ENCODE measurements around the gene SLC8A2.

The SLC8A2 gene

GRCh38 chr19:47485210-47485609 is 13.5 kb upstream of the SLC8A2 start:
- no peak for DNase-seq

GRCh38 chr19:47483800-47484690 is 12.4 kb upstream of the SLC8A2 start, which contains the start of gene KPTN:
Gene KPTN (minus strand): TSS chr19:47484219. CDS start chr19:47484160, 59 bp downstream.
- peak; percentile 95 for DNase-seq

- no peak for DNase-seq
Observed at GRCh38 chr19:47483200-47483599, 11.5 kb upstream of the SLC8A2 start.

GRCh38 chr19:47481460-47482052 is 9.9 kb upstream of the SLC8A2 start:
- DNase-seq, result no peak

- DNase-seq, result no peak
Observed at GRCh38 chr19:47480658-47481057, 9.0 kb upstream of the SLC8A2 start.

- peak; percentile 71 for DNase-seq
Observed at GRCh38 chr19:47479701-47480503, 8.2 kb upstream of the SLC8A2 start.

- DNase-seq, result no peak
Observed at GRCh38 chr19:47476438-47476972, 4.8 kb upstream of the SLC8A2 start.

- DNase-seq, result no peak
Observed at GRCh38 chr19:47475465-47475864, 3.8 kb upstream of the SLC8A2 start.

- no peak for DNase-seq
Observed at GRCh38 chr19:47473336-47473735, 1.6 kb upstream of the SLC8A2 start.

- DNase-seq, result no peak
Observed at GRCh38 chr19:47471381-47471732, 336 bp downstream of the SLC8A2 start.

GRCh38 chr19:47470447-47471195 is 1.1 kb downstream of the SLC8A2 start:
- DNase-seq, result no peak

GRCh38 chr19:47469719-47470118 is 2.0 kb downstream of the SLC8A2 start:
- no peak for DNase-seq

- DNase-seq, result no peak
Observed at GRCh38 chr19:47469363-47469700, 2.4 kb downstream of the SLC8A2 start.

GRCh38 chr19:47467914-47468313 is 3.8 kb downstream of the SLC8A2 start:
- no peak for DNase-seq

GRCh38 chr19:47465957-47466356 is 5.7 kb downstream of the SLC8A2 start:
- no peak for DNase-seq

- DNase-seq, result no peak
Observed at GRCh38 chr19:47464675-47465419, 6.8 kb downstream of the SLC8A2 start.

- no peak for DNase-seq
Observed at GRCh38 chr19:47461876-47462275, 9.8 kb downstream of the SLC8A2 start.

- no peak for DNase-seq
Observed at GRCh38 chr19:47459477-47459876, 12.2 kb downstream of the SLC8A2 start.

GRCh38 chr19:47458672-47459071 is 13.0 kb downstream of the SLC8A2 start:
- DNase-seq, result no peak

GRCh38 chr19:47456721-47457474 is 14.8 kb downstream of the SLC8A2 start:
- no peak for DNase-seq

- no peak for DNase-seq
Observed at GRCh38 chr19:47450478-47450877, 21.2 kb downstream of the SLC8A2 start.

All from hematopoietic multipotent progenitor cell treated with erythropoietin and hydrocortisone succinate and interleukin-3 and kit ligand, for 4 days (in vitro differentiated cells).